Inflammatory macrophage treated with lipopolysaccharide for 1 hour (primary cell): Measurements from ENCODE around the gene ELFN1.

Experiments used
- DNase-seq, 2 donors: peaks; one replicate each; pipeline ENCODE4 v3.0.0-alpha.2; 2020 to 2022

Gene ELFN1

DNA sequence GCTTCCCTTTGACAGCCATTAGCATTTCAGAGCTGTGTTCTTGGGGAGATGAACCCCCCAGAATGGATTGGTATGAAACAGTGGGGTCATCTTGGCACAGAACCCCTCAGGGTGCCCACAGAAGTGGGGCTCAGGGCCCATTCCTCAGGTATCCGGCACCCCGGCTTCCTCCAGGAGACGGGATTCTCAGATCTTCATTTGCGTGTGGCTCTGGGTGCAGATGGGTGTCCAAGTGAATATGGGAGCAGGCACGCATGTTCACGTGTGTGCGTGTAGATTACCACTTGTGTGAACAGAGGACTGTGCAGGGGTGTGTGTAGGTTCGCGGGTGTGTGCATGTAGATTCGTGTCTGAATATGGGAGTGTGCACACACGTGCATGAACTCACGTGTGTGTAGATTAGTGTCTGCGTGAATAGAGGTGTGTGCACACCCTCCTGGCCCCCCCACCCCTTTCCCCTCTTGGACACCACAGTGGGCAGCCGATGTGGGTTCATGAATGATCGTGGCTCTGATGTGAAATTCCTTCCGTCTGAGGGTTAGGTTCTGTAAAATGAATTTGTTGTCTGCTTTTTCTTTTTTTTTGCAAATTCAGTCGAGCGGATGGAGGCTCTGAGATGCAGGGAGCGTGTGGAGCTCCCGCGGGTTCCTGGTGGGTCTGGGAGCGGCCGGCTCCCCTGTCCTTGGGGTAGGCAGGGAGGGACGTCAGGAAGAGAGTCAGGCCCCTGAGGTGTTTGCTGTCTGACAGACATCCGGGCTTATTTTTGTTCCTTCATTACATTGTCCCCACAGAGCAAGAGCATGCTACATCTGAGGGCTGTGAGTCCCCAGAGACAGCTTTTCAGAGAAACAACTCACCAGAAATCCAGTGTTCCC lies 7.4 kb downstream of the ELFN1 start:
- DNase-seq = no peak

- DNase-seq = no peak
These were observed 8.0 kb downstream of the ELFN1 start for GRCh38 chr7:1678081-1678543.

- DNase-seq = no peak
These were observed 8.7 kb downstream of the ELFN1 start for GRCh38 chr7:1678571-1679325.

DNA sequence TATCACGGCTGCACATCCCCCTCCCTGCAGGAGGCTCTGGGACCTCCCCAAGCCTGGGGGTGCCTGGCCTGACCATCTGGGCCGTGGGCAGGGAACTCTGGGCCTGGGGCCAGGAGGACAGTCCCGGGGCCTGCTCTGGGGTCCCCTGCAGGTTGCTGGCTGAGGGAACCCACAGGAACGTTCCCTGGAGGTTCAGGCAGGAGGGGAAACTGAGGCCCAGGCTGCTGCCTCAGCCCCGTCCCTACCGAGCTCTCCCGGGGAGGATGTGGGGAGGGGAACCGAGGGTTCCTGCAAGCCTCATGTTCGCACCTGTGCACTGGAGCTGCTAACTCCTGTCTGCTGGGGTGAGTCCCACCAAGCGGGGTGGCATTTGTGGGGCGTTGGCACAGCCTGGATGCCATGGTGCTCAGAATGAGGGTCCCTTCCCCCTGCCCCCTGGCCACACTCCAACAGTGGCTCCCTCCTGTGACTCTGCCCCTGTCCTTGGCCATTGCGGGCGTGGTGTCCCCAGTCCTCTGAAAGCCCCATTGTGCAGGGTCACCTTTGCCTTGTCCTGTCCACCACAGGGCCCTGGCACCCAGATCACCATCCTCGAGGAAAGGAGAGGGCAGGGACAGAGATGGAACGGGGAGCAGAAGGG lies 9.4 kb downstream of the ELFN1 start:
- DNase-seq = no peak

- DNase-seq = no peak
These were observed 10.1 kb downstream of the ELFN1 start for GRCh38 chr7:1679966-1680730.

DNA sequence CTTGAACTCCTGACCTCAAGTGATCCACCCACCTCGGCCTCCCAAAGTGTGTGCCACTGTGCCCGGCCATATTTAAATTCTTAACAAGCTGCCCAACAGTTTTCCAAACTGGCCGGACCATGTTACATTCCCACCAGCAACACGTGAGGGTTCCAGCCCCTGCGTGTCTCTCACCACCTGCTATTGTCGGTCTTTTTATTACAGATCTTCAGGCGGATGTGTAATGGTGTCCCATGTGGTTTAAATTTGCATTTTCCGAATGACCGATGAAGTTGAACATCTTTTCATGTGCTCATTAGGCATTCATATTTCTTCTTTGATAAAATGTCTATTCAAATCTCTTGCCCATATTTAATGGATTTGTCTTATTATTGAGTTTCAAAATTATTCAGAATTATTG lies 11.5 kb downstream of the ELFN1 start:
- no peak for DNase-seq

DNA sequence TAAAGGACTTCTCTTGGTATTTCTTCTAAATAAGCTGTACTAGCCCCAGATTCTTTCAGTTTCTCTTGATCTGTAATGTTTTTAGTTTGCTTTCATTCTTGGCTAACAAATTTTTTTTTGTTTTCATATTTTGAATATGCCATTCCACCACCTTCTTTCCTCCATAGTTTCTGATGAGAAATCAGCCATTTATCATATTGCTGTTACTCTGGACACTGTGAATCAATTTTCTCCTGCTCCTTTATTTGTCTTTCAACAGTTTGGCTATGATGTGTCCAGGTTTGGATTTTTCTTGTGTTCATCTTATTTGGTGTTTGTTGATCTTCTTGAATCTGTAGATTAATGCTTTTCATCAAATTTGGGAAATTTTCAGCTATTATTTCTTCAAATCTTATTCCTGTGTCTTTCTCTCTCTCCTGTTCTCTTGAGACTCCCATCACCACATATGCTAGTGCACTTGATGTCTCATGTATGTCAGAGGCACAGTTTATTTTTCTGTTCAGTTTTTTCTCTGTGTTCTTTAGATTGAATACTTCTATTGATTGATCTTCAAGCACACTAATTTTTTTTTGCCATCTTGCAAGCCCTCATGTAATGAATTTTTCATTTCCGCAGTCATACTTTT lies 15.0 kb downstream of the ELFN1 start:
- no peak for DNase-seq

DNA sequence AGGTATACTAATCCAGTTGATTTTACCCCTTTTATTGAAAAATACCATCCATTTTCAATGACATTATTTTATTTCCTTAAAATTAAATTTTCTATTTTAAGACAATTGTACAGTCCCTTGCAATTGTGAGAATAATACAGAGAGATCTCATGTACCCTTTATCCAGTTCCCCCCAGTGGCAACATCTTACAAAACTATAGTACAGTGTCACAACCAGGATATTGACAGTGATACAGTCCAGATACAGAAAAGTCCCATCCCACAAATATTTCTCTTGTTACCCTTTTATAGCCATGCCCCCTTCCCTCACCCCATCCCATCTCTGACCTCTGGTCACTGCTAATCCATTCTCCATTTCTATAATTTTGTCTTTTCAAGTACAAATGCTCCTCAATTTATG lies 18.5 kb downstream of the ELFN1 start:
- no peak for DNase-seq

DNA sequence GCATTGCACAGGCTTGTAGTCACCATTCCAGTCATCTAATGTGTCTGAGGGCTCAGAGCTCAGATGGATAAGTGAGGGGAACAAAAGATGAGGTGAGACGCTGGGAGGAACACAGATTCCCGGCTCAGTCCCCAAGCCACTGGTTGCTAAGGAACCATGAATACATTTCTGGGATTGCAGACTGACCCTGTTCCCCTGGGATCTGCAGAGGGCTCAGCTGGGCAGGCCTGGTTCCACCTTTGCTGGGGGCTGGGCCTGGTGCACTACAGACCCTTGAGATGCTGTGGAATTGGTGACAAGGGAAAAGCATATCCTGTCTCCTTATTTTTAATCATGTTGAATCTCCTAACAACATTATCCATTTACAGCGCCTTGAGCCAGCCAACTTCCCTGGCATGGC lies 19.2 kb downstream of the ELFN1 start:
- DNase-seq = no peak

GRCh38 chr7:1690359-1690958 lies 20.4 kb downstream of the ELFN1 start:
- no peak for DNase-seq

DNA sequence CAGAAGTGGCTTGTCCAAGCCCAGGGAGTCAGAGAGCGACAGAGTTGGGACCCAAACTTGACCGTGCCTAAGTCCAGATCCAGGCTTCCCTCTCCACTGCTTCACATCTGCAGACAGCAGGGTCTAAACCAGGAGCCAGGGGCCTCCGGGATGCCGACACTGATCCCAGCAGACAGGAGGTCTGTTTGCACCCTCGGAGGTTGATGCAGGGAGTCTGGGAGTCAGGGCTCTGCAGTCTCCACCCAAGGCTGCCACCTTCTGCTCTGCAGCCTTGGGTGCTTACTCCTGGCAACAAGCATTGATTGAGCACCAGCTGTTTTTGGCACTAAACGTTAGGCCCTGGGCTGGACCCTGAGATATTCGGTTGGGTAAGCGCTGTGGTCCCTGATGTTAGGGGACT lies 21.0 kb downstream of the ELFN1 start:
- DNase-seq = no peak

DNA sequence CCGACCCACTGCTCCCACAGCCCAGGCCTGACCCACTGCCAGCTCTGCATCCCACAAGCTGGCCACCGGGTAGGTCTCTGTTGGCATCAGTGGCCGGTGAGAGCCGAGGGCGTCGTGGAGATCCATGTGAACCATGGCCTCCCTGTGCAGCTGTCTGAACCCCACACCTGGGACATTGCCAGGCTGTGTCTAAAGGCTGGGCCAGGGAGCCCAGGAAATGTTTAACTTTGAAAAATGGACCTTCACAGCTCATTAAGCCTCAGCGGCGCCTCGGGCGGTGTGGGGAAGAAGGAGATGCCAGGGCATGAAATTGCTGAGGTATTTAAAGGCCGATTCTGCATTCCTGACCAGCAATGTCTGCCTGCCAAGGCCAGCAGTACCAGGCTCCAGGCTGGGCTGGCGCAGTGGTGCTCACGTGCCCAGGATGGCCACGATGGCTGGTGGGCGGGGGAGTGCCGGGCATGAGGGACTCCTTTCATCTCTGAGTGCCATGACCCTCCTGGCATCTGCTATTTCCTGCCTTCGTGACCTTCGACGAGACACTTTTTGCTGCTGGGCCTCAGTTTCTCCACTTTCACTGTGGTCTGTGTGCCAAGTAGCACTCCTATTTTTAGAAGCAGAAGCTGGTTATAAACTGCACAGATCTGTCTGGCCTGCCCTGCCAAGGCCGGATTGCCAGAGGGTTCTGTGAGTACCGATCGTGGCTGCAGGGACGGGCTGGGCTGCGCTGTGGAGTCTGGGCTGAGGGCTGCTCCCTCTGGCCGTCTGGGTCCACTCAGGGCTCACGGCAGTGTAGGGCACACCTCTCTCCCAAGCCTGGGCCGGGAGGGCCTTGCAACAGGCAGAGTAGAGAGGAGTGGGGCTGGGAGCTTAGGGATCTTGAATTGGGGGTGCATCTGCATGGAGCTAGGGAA lies 21.8 kb downstream of the ELFN1 start:
- DNase-seq = no peak

GRCh38 chr7:1692515-1693418 lies 22.7 kb downstream of the ELFN1 start:
- DNase-seq = no peak

- DNase-seq = no peak
These were observed 23.4 kb downstream of the ELFN1 start for GRCh38 chr7:1693419-1693990.

GRCh38 chr7:1693991-1694524 lies 24.0 kb downstream of the ELFN1 start:
- no peak for DNase-seq

GRCh38 chr7:1694611-1695511 lies 24.8 kb downstream of the ELFN1 start:
- DNase-seq = no peak

GRCh38 chr7:1695800-1696454 lies 25.9 kb downstream of the ELFN1 start:
- no peak for DNase-seq
